Upper lobe of left lung (tissue), 6 donors: Measurements from ENCODE around the gene CCDC177. TPM values are rescaled to one million over a fixed set of nuclear protein-coding genes. Genes with fewer than 3 reads are reported as not detected.

ENCODE experiments used
- ATAC-seq, 2 donors: fragments of 200-7000 bp; cut with Tn5 transposase; one replicate each; pipeline ENCODE4 v1.9.1; 2022; ENCODE audit warnings: mild to moderate bottlenecking in 2 of 2, moderate library complexity in 2 of 2; ENCODE audit not compliant: low FRiP score in 2 of 2
- DNase-seq, 2 donors: peaks; one replicate each; pipeline ENCODE4 v3.0.0-alpha.2; 2019 to 2020
- H3K27ac ChIP-seq, 4 donors: fragments of 200-600 bp; sonication (generic); one replicate each; pipeline ENCODE4 v1.5.1; 2016 to 2019
- H3K27me3 ChIP-seq, 4 donors: fragments of 200-600 bp; sonication (generic); one replicate each; pipeline ENCODE4 v1.5.1; 2017 to 2019
- H3K36me3 ChIP-seq, 4 donors: fragments of 200-600 bp; sonication (generic); one replicate each; pipeline ENCODE4 v1.5.1; 2016 to 2019
- H3K4me1 ChIP-seq, 4 donors: fragments of 200-600 bp; sonication (generic); one replicate each; pipeline ENCODE4 v1.5.1; 2018 to 2019
- H3K4me3 ChIP-seq, 4 donors: fragments of 200-600 bp; sonication (generic); one replicate each; pipeline ENCODE4 v1.5.1; 2017 to 2019; ENCODE audit warnings: mild to moderate bottlenecking in 2 of 4, moderate library complexity in 1 of 4
- H3K9me3 ChIP-seq, 4 donors: fragments of 200-600 bp; sonication (generic); one replicate each; pipeline ENCODE4 v1.5.1; 2018 to 2019
- EP300 ChIP-seq, 4 donors: sonication (generic); formaldehyde crosslinking; IDR thresholded peaks; one replicate each; pipeline ENCODE4 v1.5.1; 2017; ENCODE audit warnings: antibody characterized with exemption in 4 of 4, control low read depth in 2 of 4
- POLR2A ChIP-seq, 4 donors: fragments of 450-650 bp; IDR thresholded peaks; one replicate each; pipeline ENCODE4 v1.5.1; 2016 to 2017; ENCODE audit warnings: antibody characterized with exemption in 4 of 4, mild to moderate bottlenecking in 2 of 4
- POLR2AphosphoS5 ChIP-seq, 2 donors: sonication (generic); formaldehyde crosslinking; IDR thresholded peaks; one replicate each; pipeline ENCODE4 v1.5.1; 2017; ENCODE audit warnings: antibody characterized with exemption in 2 of 2
- WGBS, 2 donors: methylation state at CpG; one replicate each; pipeline ENCODE4 v1.1.5; 2017 to 2018; 5-methylcytosine and 5-hydroxymethylcytosine counted together
- total RNA-seq, 6 donors: library from RNA; depleted of rRNA in 4 of 6; stranded (reverse); fragments of >200 nt in 4 of 6; gene quantifications; one replicate each; pipeline versions ENCODE4 v1.1.0 to v1.2.1, GENCODE V29; 2016 to 2021
- TF ChIP-seq, protein P1 (sequence below), 6 experiments: fragments of 450-650 bp in 4 of 6; fragments of 200-600 bp in 2 of 6; sonication (generic) in 2 of 6; IDR thresholded peaks; one replicate each; pipeline ENCODE4 v1.5.1; 2016 to 2019; ENCODE audit warnings: antibody characterized with exemption in 6 of 6
- donor health status: DM: no; HTN: no; CAD: no; lungs with moderate emphysema.
- donor health status: DM: no; HTN: yes; CAD: no; lungs with severe emphysema.

CCDC177 gene
- total RNA-seq, 6 donors from 2014 or later = not detected

DNA sequence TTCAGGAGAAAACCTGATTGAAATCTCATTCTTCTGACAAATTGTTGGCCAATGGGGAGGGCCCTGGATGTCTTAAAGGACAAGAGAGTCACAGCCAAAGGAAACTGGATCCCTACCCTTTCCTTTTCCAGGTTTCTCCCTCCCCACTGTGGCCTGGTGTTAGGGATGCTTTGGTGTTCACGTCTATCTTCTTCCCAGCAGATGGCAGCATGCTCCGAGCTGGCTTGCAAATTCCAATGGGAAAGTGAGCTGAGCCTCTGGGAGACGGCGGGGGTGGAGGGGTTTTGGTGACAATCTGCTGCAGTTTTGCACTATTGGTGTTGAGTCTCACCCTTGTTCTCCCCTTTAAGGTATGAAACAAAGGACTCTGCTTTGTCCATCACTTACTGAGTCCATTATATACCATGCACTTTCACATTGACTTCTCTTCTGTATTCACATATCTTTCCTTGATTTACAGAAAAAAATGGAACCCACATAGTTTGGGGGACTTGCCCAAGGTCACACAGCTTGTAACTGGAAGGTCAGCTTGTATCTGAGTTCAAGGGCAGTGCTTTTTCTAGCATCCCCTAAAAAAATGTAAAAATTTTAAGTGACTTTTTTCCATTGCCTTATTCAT, 39.3 kb downstream of the CCDC177 start:
- WGBS, 2 donors = 7 to 10% methylated on average over 4 of the region's 4 CpGs

GRCh38 chr14:69532561-69533340, 41.9 kb downstream of the CCDC177 start:
- 48 to 76% methylated on average over 3 of the region's 3 CpGs for WGBS, 2 donors
- Histone ChIP-seq H3K36me3 (no peaks in the 10 kb centered on the region), H3K4me1 (peaks cover 0 to 4% (median 0%) of the 10 kb centered on the region in 4 donors), H3K27me3 (no peaks in the 10 kb centered on the region), H3K27ac (no peak overlapping the region), H3K4me3 (no peak overlapping the region), H3K9me3 (no peaks in the 10 kb centered on the region)
- TF ChIP-seq, protein P1, sequence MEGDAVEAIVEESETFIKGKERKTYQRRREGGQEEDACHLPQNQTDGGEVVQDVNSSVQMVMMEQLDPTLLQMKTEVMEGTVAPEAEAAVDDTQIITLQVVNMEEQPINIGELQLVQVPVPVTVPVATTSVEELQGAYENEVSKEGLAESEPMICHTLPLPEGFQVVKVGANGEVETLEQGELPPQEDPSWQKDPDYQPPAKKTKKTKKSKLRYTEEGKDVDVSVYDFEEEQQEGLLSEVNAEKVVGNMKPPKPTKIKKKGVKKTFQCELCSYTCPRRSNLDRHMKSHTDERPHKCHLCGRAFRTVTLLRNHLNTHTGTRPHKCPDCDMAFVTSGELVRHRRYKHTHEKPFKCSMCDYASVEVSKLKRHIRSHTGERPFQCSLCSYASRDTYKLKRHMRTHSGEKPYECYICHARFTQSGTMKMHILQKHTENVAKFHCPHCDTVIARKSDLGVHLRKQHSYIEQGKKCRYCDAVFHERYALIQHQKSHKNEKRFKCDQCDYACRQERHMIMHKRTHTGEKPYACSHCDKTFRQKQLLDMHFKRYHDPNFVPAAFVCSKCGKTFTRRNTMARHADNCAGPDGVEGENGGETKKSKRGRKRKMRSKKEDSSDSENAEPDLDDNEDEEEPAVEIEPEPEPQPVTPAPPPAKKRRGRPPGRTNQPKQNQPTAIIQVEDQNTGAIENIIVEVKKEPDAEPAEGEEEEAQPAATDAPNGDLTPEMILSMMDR (IDR thresholded peaks at IDR 0.05) = no peak
- no peak for TF ChIP-seq POLR2AphosphoS5 (IDR thresholded peaks at IDR 0.05)
- TF ChIP-seq EP300 (IDR thresholded peaks at IDR 0.05) = no peak
- no peak for TF ChIP-seq POLR2A (IDR thresholded peaks at IDR 0.05)
- no peak for ATAC-seq
- DNase-seq = no peak

More for the DNA sequence above, 39.3 kb downstream of the CCDC177 start:
- Histone ChIP-seq H3K27me3 (no peaks in the 10 kb centered on the region), H3K4me1 (peaks cover 0 to 4% (median 1%) of the 10 kb centered on the region in 4 donors), H3K9me3 (peaks cover 0 to 5% (median 2%) of the 10 kb centered on the region in 4 donors), H3K4me3 (no peak overlapping the region), H3K27ac (no peak overlapping the region), H3K36me3 (no peaks in the 10 kb centered on the region)
- DNase-seq (peak in 1 of 2 donors; percentile 43), ATAC-seq (peak; percentile 60 to 66)
- TF ChIP-seq, protein P1 (IDR thresholded peaks at IDR 0.05) = peak in 5 of 6 experiments; percentile 21 to 49 (median 28)
- no peak for TF ChIP-seq EP300 (IDR thresholded peaks at IDR 0.05)
- TF ChIP-seq POLR2AphosphoS5 (IDR thresholded peaks at IDR 0.05) = no peak
- no peak for TF ChIP-seq POLR2A (IDR thresholded peaks at IDR 0.05)

- Histone ChIP-seq H3K27ac (no peak overlapping the region), H3K27me3 (no peaks in the 10 kb centered on the region), H3K4me3 (no peak overlapping the region), H3K4me1 (peaks cover 0 to 4% (median 0%) of the 10 kb centered on the region in 4 donors), H3K9me3 (no peaks in the 10 kb centered on the region), H3K36me3 (no peaks in the 10 kb centered on the region)
- ATAC-seq = no peak
- no peak for DNase-seq
- TF ChIP-seq, protein P1 (IDR thresholded peaks at IDR 0.05) = no peak
- TF ChIP-seq POLR2A (IDR thresholded peaks at IDR 0.05) = no peak
- TF ChIP-seq EP300 (IDR thresholded peaks at IDR 0.05) = no peak
- TF ChIP-seq POLR2AphosphoS5 (IDR thresholded peaks at IDR 0.05) = no peak
- 79 to 83% methylated on average over 3 of the region's 3 CpGs for WGBS, 2 donors
Measured at GRCh38 chr14:69531135-69531534, 43.5 kb downstream of the CCDC177 start.

DNA sequence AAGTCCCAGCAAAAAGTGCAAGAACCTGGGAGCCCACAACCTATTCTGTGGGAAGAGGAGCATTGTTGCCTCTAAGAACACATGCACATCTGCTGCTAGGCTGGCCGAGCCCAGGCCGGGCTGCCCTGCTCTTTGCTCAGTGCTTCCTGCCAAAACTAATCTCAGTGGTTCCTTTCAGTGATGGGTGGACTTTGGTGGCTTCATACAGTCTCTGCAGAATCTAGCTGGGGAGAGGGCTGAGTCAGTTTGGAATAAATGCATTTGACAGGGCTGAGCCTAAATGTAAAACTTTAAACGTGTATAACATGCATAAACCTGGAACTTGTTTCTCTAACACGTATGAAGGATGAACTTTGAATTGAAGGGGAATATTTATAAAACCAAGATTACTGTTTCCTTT, 44.6 kb downstream of the CCDC177 start:
- Histone ChIP-seq H3K36me3 (no peaks in the 10 kb centered on the region), H3K4me1 (peaks cover 0 to 4% (median 0%) of the 10 kb centered on the region in 4 donors), H3K27me3 (no peaks in the 10 kb centered on the region), H3K9me3 (no peaks in the 10 kb centered on the region), H3K4me3 (no peak overlapping the region), H3K27ac (no peak overlapping the region)
- 60 to 64% methylated on average over 4 of the region's 4 CpGs for WGBS, 2 donors
- TF ChIP-seq POLR2AphosphoS5 (IDR thresholded peaks at IDR 0.05) = no peak
- TF ChIP-seq, protein P1 (IDR thresholded peaks at IDR 0.05) = no peak
- no peak for TF ChIP-seq POLR2A (IDR thresholded peaks at IDR 0.05)
- TF ChIP-seq EP300 (IDR thresholded peaks at IDR 0.05) = no peak
- ATAC-seq = no peak
- no peak for DNase-seq
